Fibroblast of skin of back (primary cell): ENCODE measurements around the gene C6orf120.

ENCODE experiments used
- DNase-seq: peaks from one replicate; pipeline ENCODE4 v3.0.0-alpha.2; 2013

The C6orf120 gene

DNA sequence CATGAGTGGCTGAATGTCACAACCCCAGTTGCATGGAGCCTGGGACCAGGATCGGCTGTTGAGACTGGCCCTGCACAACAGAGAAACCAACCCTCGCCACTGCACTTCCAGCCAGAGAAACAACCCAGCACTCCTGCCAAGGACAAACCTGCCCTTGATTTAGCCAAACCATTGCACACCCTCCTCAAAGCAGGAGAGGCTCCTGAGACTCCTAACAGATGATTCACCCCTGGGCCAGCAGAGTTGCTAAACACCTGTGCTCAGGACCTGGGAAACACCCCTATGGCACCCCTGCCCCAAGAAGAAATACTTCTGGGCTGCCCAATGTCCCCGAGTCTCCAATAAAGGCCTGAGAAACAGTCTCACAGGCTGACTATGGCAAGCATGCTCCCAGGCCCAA is 17.9 kb upstream of the C6orf120 start:
- no peak for DNase-seq

DNA sequence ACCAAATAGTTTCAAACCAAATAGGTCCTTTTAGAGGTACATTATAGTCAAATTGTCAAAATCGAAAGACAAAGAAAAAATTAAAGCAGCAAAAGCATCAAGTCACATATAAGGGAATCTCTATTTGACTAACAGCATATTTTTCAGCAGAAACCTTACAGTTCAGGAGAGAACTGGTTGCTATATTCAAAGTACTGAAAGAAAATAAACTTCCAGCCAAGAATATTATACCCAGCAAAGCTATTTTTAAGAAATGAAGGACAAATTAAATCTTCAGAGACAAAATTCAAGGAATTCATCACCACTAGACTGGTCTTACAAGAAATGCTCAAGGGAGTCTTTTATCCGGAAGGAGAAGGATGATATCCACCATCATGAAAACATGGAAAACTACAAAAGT is 16.1 kb upstream of the C6orf120 start:
- DNase-seq = no peak

DNA sequence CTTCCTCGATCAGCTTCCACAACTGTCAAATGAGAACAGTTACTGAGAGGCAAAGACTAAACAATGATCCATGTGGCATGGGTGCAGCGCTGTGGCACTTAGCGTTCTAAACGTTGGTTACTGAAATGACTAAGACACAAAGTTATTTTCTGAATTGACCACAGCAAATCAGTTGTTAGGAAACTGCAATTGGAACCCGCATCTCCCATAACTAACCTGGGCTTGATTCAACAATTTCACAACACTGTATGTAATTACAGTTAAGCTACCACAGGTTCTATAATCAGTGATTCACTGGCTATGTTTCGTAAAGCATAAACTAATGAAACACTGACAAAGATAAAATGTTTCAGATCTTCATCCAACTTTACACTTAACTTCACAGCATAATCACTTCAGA is 12.6 kb upstream of the C6orf120 start:
- no peak for DNase-seq

DNA sequence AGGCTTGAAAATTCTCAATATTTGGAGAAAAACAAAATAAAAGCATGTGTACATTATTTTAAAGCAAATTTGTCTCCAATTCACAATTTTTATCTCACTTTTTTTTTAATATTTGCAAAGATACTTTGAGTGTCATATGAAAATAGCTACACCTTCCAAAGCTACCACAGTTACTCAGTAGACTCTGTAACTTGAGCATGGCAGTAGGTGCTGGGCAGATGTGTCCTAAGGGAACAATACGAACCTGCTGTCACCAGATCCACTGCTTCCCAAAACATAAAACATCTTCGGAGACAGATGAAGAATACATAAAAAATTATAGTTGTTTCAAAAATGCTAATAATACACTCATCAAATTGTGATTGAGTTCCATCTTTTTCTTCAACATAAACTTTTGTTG is 10.7 kb upstream of the C6orf120 start:
- DNase-seq = no peak

DNA sequence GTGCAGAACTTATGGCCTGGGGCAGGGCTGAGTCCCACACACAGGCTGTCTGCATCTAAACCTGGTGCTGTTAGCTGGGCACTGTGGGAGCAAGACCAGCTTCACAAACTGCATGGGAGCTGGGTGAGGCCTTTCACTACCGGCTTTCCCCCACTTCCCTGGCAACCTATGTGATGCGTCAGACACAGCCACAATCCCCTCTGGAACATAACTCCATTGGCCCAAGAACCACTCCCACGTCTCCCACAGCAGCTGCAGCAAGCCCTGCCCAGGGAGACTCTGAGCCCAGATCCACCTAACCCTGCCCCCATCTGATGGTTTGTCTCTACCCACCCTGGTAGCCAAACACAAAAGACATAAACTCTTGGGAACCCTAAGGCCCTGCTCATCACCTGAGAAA is 9.4 kb upstream of the C6orf120 start:
- no peak for DNase-seq

DNA sequence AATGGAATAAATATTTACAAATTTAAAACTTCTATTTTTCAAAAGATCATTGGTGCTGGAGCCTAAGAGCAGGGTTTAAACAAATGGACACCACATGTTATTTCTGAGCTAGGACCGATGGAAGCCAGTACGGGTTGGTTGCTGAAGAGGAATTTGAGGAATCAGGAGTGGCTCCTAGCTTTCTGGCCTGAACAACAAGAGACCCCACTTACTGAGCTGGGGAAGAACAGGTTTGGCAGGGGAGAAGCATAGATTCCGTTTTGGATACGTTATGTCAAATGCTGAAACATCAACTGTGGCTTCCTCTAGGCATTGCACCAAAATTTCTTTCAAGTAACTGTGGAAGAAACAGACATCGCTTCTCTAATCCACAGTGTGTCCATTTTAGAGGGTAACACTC is 6.8 kb upstream of the C6orf120 start:
- no peak for DNase-seq

DNA sequence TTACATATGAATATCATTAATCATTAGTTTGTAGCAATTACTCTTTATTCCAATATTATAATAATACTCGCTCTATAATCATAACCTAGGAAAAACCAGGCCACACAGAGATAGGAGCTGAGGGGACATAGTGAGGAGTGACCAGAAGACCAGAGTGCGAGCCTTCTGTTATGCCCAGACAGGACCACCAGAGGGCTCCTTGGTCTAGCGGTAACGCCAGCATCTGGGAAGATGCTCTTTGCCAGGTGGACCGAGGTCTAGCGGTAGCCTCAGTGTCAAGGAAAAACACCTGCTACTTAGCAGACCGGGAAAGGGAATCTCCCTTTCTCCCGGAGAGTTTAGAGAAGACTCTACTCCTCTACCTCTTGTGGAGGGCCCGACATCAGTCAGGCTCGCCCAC is 4.8 kb upstream of the C6orf120 start:
- peak; percentile 7 for DNase-seq

DNA sequence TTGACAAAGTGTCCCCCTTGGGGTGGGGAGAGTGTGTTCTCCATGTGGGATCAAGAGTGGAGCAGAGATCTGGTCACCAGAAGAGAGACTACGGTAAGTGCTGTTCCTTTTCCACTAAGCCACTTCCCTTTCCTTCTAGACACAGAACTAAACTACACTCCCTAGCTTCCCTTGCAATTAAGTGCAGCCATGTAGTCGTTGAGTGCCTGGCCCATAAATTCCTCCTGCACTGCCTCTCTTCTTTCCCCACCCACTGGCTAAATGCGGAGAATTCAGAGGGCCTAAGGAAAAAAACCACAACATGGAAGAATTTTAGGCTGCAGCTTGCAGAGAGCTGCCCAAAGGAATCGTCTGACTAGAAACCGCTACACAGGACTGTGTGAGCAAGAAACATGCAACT is 1.6 kb upstream of the C6orf120 start:
- peak; percentile 32 for DNase-seq

DNA sequence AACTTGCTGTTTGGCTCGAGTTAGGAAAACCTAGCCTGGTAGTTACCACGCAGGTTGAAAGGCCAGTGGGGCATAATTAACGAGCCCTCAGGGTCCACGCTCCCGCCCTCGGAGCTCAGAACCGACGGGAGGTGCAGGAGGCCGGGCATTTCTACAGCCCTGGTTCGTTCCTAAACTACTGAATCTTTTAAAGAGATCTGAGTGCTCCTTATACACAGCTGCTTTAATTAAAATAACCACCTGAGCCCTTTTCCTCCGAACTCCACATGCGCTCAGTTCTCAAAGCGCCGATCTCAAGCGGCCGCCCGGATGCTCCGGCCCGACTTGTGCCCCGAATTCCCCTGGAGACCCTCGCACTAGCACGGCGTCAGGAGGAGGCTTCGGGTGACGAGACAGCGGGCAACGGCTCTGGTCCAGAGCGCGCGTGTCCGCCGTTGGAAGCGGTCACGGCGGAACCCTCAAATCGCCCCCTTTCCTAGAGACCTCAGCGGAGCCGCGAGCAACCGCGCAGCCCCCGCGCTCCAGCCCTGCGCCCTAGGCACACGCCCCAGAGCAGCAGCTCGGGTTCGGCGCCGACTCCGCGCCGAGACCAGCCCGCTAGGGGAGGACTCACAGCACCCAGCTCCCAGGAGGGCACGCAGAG is 494 bp upstream of the C6orf120 start:
- no peak for DNase-seq

DNA sequence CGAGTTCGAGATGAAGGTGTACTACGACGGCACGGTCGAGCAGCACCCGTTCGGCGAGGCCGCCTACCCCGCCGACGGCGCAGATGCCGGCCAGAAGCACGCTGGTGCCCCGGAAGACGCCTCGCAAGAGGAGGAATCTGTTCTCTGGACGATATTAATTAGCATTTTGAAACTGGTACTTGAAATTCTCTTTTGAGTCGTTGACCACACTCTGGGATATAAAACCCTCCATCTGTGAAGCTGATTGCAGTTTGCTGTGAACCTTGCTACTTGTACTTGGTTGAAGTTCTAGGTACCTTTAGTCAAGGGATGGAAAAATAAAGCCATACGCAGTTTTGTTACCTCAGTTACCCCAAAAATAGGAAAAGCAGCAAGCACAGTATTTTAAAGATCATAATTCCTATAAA is 917 bp downstream of the C6orf120 start:
- no peak for DNase-seq

DNA sequence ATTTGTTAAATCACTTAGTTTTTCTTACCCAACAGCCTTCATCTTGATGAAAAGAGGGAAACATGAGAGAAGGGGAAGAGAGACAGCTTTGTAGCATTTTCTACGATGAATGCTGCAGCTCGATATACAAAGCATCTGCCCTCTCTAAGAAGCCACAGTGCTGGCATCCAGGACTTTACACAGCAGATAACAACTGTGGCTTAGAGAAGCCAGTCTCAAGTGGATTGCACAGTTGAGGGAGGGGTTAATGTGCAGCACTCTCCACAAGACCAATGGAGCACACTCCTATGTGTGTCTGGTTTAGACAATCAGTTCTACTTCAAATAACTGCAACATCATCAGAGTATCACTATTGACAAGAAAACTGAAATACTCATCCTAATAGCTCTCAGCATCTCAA is 5.8 kb downstream of the C6orf120 start:
- no peak for DNase-seq

DNA sequence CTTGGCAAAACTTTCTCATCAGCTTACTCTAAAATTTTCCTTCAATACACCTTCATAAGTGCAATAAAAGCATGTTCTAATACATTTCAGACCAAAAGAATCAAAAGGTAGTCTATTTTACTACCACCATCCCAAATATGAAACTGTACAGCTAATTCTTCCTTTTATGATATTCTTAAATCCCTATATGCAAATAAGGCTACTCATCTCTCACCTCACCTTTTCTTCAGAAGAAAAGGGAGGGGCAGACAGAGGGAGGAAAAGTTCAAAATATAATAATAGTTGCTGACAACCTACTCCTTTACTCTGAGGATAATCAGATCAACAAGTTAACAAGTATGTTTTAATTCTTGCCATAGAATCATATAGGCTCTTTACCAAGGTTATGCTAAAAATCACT is 7.4 kb downstream of the C6orf120 start:
- DNase-seq = no peak

DNA sequence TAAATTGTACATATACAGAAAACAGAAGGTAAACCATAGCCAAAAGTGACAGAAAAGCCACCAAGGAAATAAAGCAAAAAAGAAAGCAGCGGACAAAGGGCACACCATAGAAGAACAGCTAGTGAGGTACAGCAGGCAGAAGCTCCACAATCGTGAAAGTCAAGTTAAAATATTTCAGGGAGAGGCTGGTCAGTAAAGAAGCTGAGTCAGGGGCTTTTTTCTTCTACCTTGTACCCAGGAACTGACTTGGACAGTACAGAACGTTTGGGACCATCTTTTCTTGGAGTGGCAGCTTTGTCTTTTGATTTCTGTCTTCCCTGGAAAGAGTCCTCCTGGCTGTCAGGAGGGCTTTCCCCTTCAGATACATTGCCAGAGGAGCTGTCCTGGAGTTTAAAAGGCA is 8.1 kb downstream of the C6orf120 start:
- DNase-seq = no peak

DNA sequence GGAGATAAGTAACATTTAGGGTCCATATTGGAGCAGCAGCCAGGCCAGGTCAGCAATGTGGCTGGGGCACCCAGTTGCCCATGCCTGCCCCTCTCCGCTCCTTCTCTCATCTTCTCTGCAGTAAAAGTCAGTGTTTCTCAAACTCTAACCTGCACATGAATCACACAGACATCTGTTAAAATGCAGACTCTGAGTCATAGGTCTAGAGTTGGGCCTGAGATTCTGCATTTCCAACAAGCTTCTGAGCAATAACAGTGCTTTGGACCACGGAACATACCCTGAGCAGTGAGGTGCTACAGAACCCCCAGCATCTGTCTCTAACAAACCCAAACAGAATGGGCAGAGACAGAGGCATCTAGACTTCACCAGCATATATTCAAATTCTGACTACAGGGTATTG is 12.3 kb downstream of the C6orf120 start:
- no peak for DNase-seq

DNA sequence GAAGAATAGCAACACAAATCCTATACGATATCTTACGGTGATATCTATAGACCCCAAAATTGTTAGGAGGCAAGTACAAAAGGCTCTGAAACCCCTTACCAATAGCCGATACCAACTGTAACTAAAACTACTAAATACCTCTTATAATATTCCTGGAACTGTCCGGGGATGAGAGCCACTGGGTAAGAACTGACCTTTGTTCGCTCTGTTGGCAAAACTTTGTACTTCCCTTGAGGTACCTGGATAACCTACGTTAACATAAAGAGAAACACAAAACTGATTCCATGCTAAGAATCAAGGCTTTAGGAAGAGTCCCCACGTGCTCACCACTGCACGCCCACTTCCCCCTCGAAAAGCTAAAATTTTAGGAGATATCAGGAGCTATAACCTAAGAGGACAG is 12.7 kb downstream of the C6orf120 start:
- DNase-seq = no peak

DNA sequence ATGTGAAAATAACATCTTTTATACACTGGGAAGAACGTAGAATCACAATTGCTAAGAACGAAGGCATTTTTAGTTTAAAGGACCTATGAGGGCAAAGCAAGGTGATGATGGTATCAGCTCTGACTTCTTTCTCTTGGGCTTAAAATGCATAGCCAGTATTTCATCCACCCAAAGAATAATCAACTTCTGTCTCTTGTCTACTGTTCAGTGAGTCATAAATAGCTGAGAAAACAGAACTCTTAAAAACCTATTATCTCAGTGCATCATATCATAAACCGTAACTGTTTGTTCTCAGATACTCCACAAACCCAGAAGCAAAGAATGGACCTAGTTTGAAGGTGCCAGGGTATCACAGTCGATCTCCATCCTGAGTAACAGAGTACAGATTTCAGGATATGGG is 17.2 kb downstream of the C6orf120 start:
- no peak for DNase-seq

DNA sequence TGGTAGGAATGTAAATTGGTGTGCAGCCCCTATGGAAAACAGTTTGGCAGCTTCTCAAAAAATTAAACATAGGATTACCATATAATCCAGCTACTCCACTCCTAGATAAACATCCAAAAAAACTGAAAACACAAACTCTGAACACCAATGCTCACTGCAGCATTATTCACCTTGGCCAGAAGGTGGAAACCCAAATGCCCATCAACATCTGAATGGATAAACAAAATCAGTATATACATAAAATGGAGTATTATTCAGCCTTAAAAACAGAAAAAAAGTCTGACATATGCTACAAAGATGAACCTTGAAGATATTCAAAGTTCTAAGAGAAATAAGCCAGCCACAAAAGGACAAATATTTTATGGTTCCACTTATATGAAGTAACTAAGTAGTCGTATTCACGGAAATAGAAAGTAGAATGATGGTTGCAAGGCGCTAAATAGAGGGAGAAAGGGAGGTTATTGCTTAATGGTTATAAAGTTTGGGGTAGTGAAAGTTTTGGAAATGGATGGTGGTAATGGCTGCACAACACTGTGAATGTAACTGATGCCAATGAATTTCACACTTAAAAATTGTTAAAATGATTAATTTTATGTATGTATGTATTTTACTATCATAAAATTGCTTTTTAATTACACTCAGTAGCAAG is 18.4 kb downstream of the C6orf120 start:
- DNase-seq = no peak

DNA sequence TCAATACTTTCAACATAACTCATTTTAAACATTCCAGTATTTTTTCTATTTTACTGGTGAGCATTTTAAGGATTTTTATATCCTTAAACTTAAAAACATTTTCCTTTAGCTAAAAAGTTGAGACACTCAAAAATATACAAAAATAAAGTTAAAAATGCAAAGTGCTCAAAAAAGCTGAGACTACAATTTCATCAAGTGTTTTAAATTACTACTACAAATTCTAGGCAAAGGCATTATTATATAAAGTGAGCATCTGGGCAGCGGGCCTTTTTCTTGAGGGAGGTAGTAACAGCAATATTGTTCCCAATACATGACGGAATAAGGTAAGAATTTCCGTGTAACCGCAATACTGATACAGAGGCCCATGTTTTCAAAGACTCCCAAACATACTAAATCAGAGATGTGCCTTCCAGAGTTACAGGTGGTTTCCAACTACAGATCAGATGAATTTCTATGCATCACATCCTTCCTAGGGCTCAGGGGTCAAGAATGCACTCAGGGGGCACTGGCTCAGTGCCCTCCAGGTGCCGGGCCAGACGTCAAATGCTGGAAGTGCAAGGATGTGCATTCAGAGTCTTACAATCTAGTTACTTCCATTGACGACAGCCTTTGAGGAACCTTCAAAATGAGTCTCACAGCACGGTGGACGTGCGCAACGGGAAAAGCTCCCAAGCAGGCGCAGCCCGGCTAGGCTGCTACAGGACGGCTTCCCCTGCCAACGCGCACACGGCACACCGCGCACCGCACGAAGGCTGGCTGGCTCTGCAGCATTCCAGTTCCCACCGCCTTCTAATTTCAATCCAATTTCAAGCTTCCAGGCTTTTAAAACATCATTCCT is 20.7 kb downstream of the C6orf120 start:
- DNase-seq = peak; percentile 44

DNA sequence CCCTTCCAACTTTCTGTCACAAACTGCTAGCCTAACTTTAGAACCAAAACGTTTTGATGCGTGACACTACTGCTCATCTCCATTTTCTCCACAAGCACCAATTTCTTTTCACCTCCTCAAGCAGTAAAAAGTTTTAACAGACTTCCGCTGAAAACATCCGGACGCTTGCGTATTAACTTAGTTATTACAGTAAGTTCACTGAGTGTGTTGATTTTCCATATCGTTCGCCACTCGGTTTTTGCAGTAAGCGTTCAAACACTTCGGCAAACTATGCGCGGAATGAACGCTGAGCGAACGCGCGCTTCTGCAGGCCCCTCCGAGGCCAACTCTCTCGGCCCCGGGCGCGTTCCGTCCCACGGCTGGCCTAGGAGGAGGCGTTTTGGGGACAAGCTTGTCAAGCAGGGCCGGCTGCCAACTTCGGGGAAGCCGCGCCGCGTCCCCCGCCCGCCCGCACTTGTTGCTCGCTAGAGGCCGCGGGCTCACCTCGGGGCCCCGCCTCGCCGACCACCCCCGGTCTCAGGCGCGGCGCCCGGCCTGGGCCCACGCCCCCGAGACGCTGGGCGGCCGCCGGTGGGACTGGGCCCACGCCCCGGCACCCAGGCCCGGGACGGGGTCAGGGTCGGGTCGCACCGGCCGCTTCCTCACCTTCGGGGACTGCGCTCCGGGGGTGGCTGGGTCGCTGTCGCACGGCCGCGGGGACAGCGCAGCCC is 21.4 kb downstream of the C6orf120 start:
- peak; percentile 74 for DNase-seq

DNA sequence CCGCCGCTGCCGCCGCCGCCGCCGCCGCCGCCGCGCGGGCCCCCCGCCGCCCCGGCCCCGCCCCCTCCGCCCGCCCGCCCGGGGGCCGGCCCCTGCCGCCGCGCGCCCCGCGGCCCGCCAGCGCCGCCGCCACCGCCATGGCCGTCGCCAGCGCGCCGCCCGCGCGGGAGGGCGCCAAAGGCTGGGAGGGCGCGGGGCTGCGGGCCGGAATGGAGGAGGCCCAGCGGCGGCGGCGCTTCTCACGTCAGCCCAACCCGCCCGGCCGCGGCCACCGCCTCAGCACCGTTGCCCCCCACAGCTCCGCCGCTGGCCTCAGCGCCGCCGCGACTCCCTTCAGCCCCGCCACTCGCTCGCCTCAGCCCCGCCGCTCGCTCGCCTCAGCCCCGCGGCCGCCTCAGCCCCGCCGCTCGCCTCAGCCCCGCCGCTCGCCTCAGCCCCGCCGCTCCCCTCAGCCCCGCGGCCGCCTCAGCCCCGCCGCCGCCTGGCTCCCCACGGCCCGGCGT is 22.1 kb downstream of the C6orf120 start:
- DNase-seq = peak; percentile 43

DNA sequence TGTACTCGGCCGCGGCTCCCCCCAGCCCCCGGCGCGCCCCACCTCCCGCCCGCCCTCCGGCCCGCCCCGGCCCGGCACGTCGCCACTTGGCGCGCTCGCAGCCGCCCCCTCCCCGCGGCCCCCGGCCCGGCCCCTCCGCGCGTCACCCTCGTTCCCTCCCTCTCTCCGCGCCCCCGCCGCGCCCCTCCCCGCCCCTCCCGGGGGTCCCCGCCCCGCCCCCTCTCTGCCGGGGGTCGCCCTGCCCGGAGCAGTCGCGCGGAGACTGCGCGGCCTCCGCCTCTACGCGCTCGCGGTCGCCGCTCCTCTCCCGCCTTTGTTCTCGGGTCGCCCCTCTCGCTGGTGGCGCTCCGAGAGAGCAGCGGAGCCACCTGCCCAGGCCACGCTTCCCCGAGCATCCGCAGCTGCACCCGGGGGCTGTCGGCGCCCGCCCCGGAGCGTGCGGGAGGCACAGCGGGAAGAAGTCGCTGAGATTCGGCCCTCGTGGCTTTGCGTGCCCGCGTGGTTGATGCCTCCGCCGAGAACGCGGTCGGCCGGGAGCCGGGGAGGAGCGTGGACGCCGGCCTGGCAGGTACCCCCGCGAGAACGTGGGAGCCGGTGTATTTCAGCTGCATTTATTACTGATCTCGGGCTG is 22.7 kb downstream of the C6orf120 start, which contains the start of gene PHF10:
Gene PHF10, minus strand, starts transcription at position 7 of the 631 bp plus-strand sequence. CDS start 569 bp downstream, outside the sequence.
- DNase-seq = peak; percentile 42
